ENCODE results near the gene DELE1.

Gene DELE1

GRCh38 chr5:141941779-141942178 is 18.1 kb downstream of the DELE1 start:
- Histone ChIP-seq H3K36me3 (ENCODE audit: control insufficient read depth, insufficient read depth, low read length) (peaks cover 13% of the 10 kb centered on the region), H3K27me3 (replicated peaks; ENCODE audit: control insufficient read depth, insufficient read depth, low read length) (no peaks in the 10 kb centered on the region), H3K4me3 (replicated peaks; ENCODE audit: low read depth, low read length) (no peak overlapping the region)
- TF ChIP-seq CTCF (IDR thresholded peaks at IDR 0.05; ENCODE audit: insufficient read depth, low read length, poor library complexity, severe bottlenecking) = no peak
- DNase-seq (ENCODE audit: extremely low read depth, insufficient read length) = no peak

GRCh38 chr5:141942185-141942857 is 18.6 kb downstream of the DELE1 start:
- Histone ChIP-seq H3K27me3 (replicated peaks; ENCODE audit: control insufficient read depth, insufficient read depth, low read length) (no peaks in the 10 kb centered on the region), H3K4me3 (replicated peaks; ENCODE audit: low read depth, low read length) (no peak overlapping the region), H3K36me3 (ENCODE audit: control insufficient read depth, insufficient read depth, low read length) (peaks cover 11% of the 10 kb centered on the region)
- no peak for TF ChIP-seq CTCF (IDR thresholded peaks at IDR 0.05; ENCODE audit: insufficient read depth, low read length, poor library complexity, severe bottlenecking)
- DNase-seq (ENCODE audit: extremely low read depth, insufficient read length) = no peak

- H3K4me3 ChIP-seq (replicated peaks; ENCODE audit: low read depth, low read length) = no peak overlapping the region
- H3K36me3 ChIP-seq (ENCODE audit: control insufficient read depth, insufficient read depth, low read length) = peaks cover 9% of the 10 kb centered on the region
- H3K27me3 ChIP-seq (replicated peaks; ENCODE audit: control insufficient read depth, insufficient read depth, low read length) = no peaks in the 10 kb centered on the region
- no peak for DNase-seq (ENCODE audit: extremely low read depth, insufficient read length)
- TF ChIP-seq CTCF (IDR thresholded peaks at IDR 0.05; ENCODE audit: insufficient read depth, low read length, poor library complexity, severe bottlenecking) = no peak
These were observed 20.4 kb downstream of the DELE1 start for GRCh38 chr5:141944076-141944475.

- DNase-seq (ENCODE audit: extremely low read depth, insufficient read length) = no peak
- Histone ChIP-seq H3K4me3 (replicated peaks; ENCODE audit: low read depth, low read length) (no peak overlapping the region), H3K36me3 (ENCODE audit: control insufficient read depth, insufficient read depth, low read length) (peaks cover under 1% of the 10 kb centered on the region; the same call in 1 of the 2 replicates), H3K27me3 (replicated peaks; ENCODE audit: control insufficient read depth, insufficient read depth, low read length) (no peaks in the 10 kb centered on the region)
- no peak for TF ChIP-seq CTCF (IDR thresholded peaks at IDR 0.05; ENCODE audit: insufficient read depth, low read length, poor library complexity, severe bottlenecking)
These were observed 21.9 kb downstream of the DELE1 start for GRCh38 chr5:141945511-141946051.

GRCh38 chr5:141947316-141947715 is 23.6 kb downstream of the DELE1 start:
- Histone ChIP-seq H3K4me3 (replicated peaks; ENCODE audit: low read depth, low read length) (no peak overlapping the region), H3K27me3 (replicated peaks; ENCODE audit: control insufficient read depth, insufficient read depth, low read length) (no peaks in the 10 kb centered on the region), H3K36me3 (ENCODE audit: control insufficient read depth, insufficient read depth, low read length) (no peaks in the 10 kb centered on the region)
- no peak for DNase-seq (ENCODE audit: extremely low read depth, insufficient read length)
- no peak for TF ChIP-seq CTCF (IDR thresholded peaks at IDR 0.05; ENCODE audit: insufficient read depth, low read length, poor library complexity, severe bottlenecking)

All from GM06990 (cell line).